ENCODE results near the gene USH2A. TPM values are rescaled to one million over a fixed set of nuclear protein-coding genes. Genes with fewer than 3 reads are reported as not detected.

Gene USH2A
- total RNA-seq, 2 donors from 2014 or later = 0.74 TPM; not detected in 1

DNA sequence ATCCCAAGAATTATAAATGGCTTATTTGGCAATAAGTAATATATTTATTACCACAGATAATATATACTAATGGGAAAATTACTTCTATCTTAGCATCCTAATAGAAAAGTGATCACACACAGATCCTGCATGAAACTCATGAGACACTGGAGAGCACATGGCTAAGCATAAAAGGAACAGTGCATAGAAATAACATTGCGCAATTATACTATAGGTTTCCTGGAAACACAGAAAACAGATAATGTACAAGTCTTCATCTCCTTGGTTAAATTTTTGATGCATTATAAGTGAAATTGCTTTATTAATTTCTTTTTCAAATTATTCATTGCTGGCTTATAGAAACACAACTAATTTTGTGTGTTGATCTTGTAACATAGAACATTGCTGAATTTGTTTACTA, 210.4 kb downstream of the USH2A start:
- TF ChIP-seq POLR2A (IDR thresholded peaks at IDR 0.05) (no peak), POLR2AphosphoS5 (IDR thresholded peaks at IDR 0.05) (no peak), CTCF (IDR thresholded peaks at IDR 0.05) (no peak)
- Histone ChIP-seq H3K4me1 (replicated peaks) (no peaks in the 10 kb centered on the region), H3K9me3 (no peaks in the 10 kb centered on the region), H3K27ac (no peak overlapping the region), H3K4me3 (no peak overlapping the region), H3K36me3 (no peaks in the 10 kb centered on the region), H3K27me3 (replicated peaks; ENCODE audit: insufficient read depth) (no peaks in the 10 kb centered on the region)
- DNase-seq (ENCODE audit: low spot score) = no peak
- 100% methylated on average over 1 of the region's 1 CpG for WGBS
- intact Hi-C loops (cut with DNase I) = no loop called here

DNA sequence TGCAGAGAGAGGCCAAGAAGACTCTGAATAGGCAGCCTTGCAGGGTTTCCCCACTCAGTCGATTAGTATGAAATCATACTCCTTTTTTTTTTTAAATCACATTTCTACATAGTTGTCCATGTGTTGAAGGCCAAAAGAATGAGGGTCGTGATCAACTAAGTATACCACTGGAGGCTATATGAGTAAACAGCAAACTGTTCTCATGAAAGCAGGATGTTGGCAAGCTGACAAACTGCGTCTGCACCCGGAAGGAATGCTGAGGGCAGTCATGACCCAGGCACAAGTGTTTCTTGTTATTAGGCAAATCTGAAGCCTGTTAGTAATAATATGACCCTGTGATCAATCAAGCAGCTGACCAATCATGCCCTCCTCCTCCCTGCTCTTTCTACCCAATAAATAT, 213.2 kb downstream of the USH2A start:
- DNase-seq (ENCODE audit: low spot score) = no peak
- Histone ChIP-seq H3K4me1 (replicated peaks) (no peaks in the 10 kb centered on the region), H3K9me3 (no peaks in the 10 kb centered on the region), H3K27me3 (replicated peaks; ENCODE audit: insufficient read depth) (no peaks in the 10 kb centered on the region), H3K4me3 (no peak overlapping the region), H3K27ac (no peak overlapping the region), H3K36me3 (no peaks in the 10 kb centered on the region)
- 30% methylated on average over 4 of the region's 4 CpGs for WGBS
- intact Hi-C loops (cut with DNase I) = no loop called here
- TF ChIP-seq CTCF (IDR thresholded peaks at IDR 0.05) = no peak
- TF ChIP-seq POLR2AphosphoS5 (IDR thresholded peaks at IDR 0.05) = no peak
- TF ChIP-seq POLR2A (IDR thresholded peaks at IDR 0.05) = no peak

- intact Hi-C loops (cut with DNase I) = no loop called here
- 96% methylated on average over 1 of the region's 1 CpG for WGBS
- Histone ChIP-seq H3K27me3 (replicated peaks; ENCODE audit: insufficient read depth) (no peaks in the 10 kb centered on the region), H3K9me3 (no peaks in the 10 kb centered on the region), H3K4me3 (no peak overlapping the region), H3K4me1 (replicated peaks) (no peaks in the 10 kb centered on the region), H3K36me3 (no peaks in the 10 kb centered on the region), H3K27ac (no peak overlapping the region)
- no peak for DNase-seq (ENCODE audit: low spot score)
- no peak for TF ChIP-seq POLR2A (IDR thresholded peaks at IDR 0.05)
- TF ChIP-seq CTCF (IDR thresholded peaks at IDR 0.05) = no peak
- TF ChIP-seq POLR2AphosphoS5 (IDR thresholded peaks at IDR 0.05) = no peak
Observed at GRCh38 chr1:216209125-216209524, 214.1 kb downstream of the USH2A start.

DNA sequence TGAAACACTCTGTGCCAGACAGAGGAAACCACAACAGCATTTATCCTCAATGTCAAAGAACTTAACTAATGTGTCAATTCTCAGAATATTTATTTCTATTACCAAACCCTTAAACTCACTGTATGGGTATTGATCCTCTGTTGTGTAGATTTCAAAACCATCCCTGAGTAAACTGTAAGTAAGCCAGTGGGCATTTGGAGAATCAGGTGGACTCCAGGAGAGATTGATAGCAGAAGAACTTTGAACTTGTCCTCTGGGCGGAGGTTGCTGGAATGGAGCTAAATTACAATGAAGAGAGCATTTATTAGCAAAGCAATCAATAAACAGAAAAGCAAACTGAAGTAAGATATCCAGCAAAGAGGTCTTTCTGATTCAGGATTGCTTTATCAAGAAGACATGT, 216.1 kb downstream of the USH2A start:
- Histone ChIP-seq H3K4me3 (no peak overlapping the region), H3K4me1 (replicated peaks) (no peaks in the 10 kb centered on the region), H3K9me3 (no peaks in the 10 kb centered on the region), H3K27me3 (replicated peaks; ENCODE audit: insufficient read depth) (no peaks in the 10 kb centered on the region), H3K36me3 (no peaks in the 10 kb centered on the region), H3K27ac (no peak overlapping the region)
- 70% methylated on average over 1 of the region's 1 CpG for WGBS
- intact Hi-C loops (cut with DNase I) = no loop called here
- DNase-seq (ENCODE audit: low spot score) = no peak
- TF ChIP-seq CTCF (IDR thresholded peaks at IDR 0.05) (no peak), POLR2AphosphoS5 (IDR thresholded peaks at IDR 0.05) (no peak), POLR2A (IDR thresholded peaks at IDR 0.05) (no peak)

GRCh38 chr1:216205176-216205575, 218.1 kb downstream of the USH2A start:
- Histone ChIP-seq H3K9me3 (no peaks in the 10 kb centered on the region), H3K4me1 (replicated peaks) (no peaks in the 10 kb centered on the region), H3K27ac (no peak overlapping the region), H3K27me3 (replicated peaks; ENCODE audit: insufficient read depth) (no peaks in the 10 kb centered on the region), H3K4me3 (no peak overlapping the region), H3K36me3 (no peaks in the 10 kb centered on the region)
- WGBS = 87% methylated on average over 1 of the region's 1 CpG
- DNase-seq (ENCODE audit: low spot score) = no peak
- TF ChIP-seq CTCF (IDR thresholded peaks at IDR 0.05) = no peak
- TF ChIP-seq POLR2AphosphoS5 (IDR thresholded peaks at IDR 0.05) = no peak
- no peak for TF ChIP-seq POLR2A (IDR thresholded peaks at IDR 0.05)
- intact Hi-C loops (cut with DNase I) = no loop called here

All from prostate gland (tissue), 2 donors.